HCT116 (cell line): Measurements from ENCODE around the gene CCR7.

Experiments
- ATF3 ChIP-seq: IDR thresholded peaks from 2 replicates; pipeline ENCODE4 v1.6.1; 2012
- CEBPB ChIP-seq: IDR thresholded peaks from 2 replicates; pipeline ENCODE4 v1.6.1; 2012; ENCODE audit warnings: low read depth
- CTCF ChIP-seq, 3 experiments: fragments of 200-600 bp in 1 of 3; sonication (generic) in 1 of 3; IDR thresholded peaks in 2 of 3; conservative IDR thresholded peaks in 1 of 3; 2 replicates each; pipeline ENCODE4 v1.5.1; 2012 to 2017; ENCODE audit warnings: low read depth in 2 of 3, low read length in 2 of 3, antibody characterized with exemption in 1 of 3, borderline replicate concordance in 1 of 3, control low read depth in 1 of 3, mild to moderate bottlenecking in 1 of 3, mixed read lengths in 1 of 3, mixed run types in 1 of 3, moderate library complexity in 1 of 3; ENCODE audit not compliant: insufficient read depth in 1 of 3
- ELF1 ChIP-seq: IDR thresholded peaks from 2 replicates; pipeline ENCODE4 v1.6.1; 2012; ENCODE audit warnings: low read depth, borderline replicate concordance
- EZH2phosphoT487 ChIP-seq: fragments of 200-600 bp; IDR thresholded peaks from 2 replicates; pipeline ENCODE4 v1.6.1; 2018; ENCODE audit warnings: antibody characterized with exemption, borderline replicate concordance
- JUND ChIP-seq: IDR thresholded peaks from 2 replicates; pipeline ENCODE4 v1.6.1; 2012
- POLR2A ChIP-seq: IDR thresholded peaks from 2 replicates; pipeline ENCODE4 v1.7.0; 2011; ENCODE audit warnings: borderline replicate concordance; ENCODE audit not compliant: insufficient read depth, insufficient read length; ENCODE audit errors: extremely low read depth
- POLR2AphosphoS5 ChIP-seq: IDR thresholded peaks from 2 replicates; pipeline ENCODE4 v1.6.1; 2011; ENCODE audit warnings: mild to moderate bottlenecking, low read depth, low read length, moderate library complexity
- YY1 ChIP-seq: IDR thresholded peaks from 2 replicates; pipeline ENCODE4 v1.6.1; 2011; ENCODE audit warnings: low read length, low read depth, moderate library complexity, mild to moderate bottlenecking; ENCODE audit not compliant: insufficient replicate concordance; ENCODE audit errors: extremely low read depth
- ZNF274 ChIP-seq: fragments of 200-500 bp; sonication (Bioruptor generic); IDR thresholded peaks from 2 replicates; pipeline ENCODE4 v1.6.1; 2014; ENCODE audit warnings: mild to moderate bottlenecking, low read depth, low read length, inconsistent platforms

GRCh38 chr17:40608061-40608581, 42.8 kb upstream of the CCR7 start:
- no peak for TF ChIP-seq CTCF (IDR thresholded peaks at IDR 0.05 in 2 of 3, conservative IDR thresholded peaks at IDR 0.05 in 1 of 3; ENCODE audit: borderline replicate concordance in 1 of 3, insufficient read depth in 1 of 3, low read depth in 2 of 3, low read length in 2 of 3)
- TF ChIP-seq POLR2A = no peak
- no peak for TF ChIP-seq EZH2phosphoT487
- TF ChIP-seq POLR2AphosphoS5 = no peak
- no peak for TF ChIP-seq ZNF274
- TF ChIP-seq CEBPB = no peak
- TF ChIP-seq YY1 = no peak
- TF ChIP-seq ATF3 = no peak
- TF ChIP-seq JUND = no peak
- no peak for TF ChIP-seq ELF1
